UCSD-AML1 (cell line): ENCODE data around the gene GAB3.

Source experiments
- DNase-seq: peaks from one replicate; lab custom pipeline; 2025; ENCODE audit not compliant: unreplicated experiment; lab: John Stamatoyannopoulos, UW

Gene GAB3, protein sequence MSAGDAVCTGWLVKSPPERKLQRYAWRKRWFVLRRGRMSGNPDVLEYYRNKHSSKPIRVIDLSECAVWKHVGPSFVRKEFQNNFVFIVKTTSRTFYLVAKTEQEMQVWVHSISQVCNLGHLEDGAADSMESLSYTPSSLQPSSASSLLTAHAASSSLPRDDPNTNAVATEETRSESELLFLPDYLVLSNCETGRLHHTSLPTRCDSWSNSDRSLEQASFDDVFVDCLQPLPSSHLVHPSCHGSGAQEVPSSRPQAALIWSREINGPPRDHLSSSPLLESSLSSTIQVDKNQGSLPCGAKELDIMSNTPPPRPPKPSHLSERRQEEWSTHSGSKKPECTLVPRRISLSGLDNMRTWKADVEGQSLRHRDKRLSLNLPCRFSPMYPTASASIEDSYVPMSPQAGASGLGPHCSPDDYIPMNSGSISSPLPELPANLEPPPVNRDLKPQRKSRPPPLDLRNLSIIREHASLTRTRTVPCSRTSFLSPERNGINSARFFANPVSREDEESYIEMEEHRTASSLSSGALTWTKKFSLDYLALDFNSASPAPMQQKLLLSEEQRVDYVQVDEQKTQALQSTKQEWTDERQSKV

DNA sequence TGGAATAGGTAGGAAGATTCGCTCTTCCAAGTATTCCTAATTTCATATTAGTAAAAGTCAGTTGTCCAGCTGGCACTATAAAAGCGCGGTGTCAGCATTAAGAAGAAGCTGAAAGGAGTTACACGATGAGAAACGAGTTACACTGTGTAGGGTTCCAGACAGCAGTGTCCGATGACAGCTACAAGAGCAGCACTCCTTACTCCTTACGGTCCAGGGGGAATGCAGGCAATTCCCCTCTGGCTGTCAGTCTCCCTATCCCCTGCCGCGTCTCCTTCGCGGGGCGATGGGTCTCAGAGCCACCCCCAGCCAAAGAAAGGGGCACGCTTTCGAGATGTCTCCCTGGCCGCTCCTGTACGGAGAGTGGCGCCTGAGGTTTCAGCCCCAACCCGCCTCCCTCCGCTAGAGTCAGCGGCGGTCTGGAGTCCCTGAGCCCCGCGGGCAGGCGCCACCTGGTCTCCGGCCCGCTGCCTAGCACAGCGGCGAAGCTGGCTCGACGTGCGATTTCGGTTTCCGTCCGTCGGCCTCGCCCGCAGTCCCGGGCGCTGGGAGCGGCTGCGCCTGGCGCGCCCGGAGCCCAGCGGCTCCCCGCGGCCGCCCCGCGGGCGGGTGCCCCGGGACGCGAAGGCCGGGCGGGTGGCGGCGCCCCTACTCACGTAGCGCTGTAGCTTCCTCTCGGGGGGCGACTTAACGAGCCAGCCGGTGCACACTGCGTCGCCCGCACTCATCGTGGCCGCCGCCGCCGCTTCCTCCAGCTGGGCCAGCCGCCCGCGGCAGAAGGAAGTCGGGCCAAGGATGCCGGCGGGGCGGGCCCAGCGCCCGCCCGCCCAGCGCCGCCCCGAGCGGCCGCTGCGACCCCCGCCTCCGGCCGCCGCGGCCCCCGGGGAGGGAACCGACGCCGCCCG is at the start of gene GAB3:
Gene GAB3 (minus strand): TSS at position 777 of the 902 bp plus-strand sequence. CDS start 52 bp downstream, at position 725.
- DNase-seq = no peak

DNA sequence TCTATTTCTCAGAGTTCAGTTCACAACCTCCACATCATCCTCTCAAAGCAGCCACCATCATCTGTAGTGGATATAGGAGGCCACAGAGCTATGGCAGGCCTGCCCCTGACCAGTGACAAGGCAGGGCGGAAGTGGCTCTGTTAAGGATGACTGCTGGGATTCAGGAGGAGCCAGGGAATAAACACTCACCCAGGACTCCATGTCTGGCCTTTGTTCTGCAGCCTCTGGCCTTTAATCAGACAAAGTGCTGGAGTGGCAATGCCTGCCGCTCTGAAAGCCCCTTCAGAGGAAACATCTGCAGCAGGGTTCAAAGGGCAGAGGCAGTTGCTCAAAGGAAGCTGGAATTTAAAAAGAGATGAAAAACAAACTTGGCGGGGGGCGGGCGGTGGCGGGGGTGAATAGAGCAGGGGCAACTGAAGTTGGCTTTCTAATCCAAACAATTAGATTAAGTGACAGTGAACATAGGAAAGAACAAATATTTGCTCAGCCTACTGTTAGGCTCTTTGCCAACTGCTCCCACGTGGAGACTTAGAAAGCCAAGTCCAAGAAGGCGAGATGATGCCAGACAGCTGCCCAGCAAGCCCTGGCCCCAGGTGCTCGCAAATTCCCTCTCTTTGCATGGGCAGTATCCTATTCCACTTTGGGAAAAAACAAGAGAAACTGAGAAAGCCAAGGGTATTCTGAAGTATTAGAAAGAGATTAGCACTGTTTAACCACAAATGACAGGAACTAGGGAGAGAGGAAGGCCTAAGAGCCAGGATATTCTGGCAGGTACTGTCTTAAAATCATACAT is 48.9 kb upstream of the GAB3 start:
- DNase-seq = no peak

DNA sequence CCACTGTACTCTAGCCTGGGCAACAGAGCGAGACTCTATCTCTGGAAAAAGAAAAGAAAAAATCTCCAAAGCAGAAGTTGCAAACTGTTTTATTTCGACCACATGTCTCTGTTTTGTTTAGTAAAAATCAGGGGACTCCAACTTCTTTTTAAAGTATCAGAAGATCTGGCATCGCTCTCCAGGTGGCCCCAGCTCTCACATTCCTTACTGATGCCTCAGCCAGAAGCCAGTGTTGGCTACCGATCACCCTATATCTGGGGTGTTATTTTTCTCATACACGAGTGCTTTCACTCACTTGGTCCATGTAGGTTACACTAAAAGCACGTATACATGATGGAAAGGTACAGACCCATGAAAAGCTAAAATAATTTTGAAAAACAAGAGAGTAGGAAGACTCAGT is 46.1 kb upstream of the GAB3 start:
- DNase-seq = no peak

DNA sequence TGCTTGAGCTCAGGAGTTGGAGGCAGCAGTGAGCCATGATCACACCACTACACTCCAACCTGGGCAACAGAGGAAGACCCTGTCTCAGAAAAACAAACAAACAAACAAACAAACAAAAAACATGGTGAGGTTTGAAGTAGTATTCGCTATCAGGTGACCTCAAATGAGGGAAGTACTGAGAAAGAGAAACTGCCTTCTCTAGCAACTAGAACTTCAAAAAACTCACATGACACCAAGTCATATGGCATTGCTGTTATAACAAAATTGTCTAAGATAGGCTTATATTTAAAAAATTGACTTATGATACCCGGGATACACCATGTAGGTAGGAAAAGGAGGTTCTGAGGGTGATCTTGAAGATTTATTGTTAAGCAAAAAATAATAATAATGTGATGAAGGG is 44.1 kb upstream of the GAB3 start:
- no peak for DNase-seq

DNA sequence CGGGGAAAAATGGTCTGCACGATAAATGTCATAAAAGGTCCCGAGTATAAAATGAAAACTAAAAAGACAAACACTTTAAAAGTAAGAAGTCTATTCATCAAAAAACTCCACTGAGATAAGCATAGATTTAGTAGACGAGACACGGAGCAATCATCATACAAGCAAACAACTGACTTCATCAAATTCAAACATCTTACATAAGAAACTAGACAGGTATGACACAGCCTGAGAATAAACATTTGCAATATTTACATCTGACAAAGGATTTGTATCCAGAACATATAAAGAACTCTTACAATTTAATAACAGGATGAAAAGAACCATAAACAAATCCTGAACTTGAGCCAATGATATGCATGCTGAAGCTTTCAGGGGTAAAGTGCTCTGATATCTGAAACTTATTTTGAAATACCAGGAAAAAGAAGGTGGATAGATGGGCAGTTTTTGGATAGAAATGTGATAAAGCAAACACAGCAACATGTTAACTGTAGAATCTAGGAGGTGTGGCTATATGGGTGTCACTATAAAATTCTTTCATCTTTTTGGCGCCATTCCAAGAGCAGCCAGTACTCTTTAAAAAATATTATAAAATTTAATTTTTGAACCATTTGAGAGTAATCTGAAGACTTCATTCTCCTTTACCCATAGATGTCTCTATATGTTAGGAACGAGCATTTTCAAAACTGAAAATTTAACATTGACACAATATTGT is 42.4 kb upstream of the GAB3 start:
- no peak for DNase-seq

DNA sequence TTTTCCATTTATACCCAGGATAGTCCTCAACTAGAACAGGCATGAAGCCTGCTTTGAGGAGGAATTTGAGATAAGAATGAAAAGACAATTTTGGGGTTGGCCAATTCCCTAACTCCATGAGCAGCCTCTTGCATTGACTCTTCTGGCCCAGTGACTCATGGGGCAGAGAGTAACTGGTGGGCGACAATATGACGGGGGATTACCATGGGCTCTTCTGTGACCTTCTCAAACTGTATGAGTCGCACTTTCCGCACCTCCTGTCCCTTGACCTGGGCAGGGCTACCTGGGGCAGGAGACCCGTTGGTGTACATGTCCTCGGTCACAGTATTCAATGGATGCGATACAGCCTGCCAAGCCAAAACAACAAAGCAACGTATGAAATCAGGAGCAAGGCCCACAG is 41.1 kb upstream of the GAB3 start:
- no peak for DNase-seq

DNA sequence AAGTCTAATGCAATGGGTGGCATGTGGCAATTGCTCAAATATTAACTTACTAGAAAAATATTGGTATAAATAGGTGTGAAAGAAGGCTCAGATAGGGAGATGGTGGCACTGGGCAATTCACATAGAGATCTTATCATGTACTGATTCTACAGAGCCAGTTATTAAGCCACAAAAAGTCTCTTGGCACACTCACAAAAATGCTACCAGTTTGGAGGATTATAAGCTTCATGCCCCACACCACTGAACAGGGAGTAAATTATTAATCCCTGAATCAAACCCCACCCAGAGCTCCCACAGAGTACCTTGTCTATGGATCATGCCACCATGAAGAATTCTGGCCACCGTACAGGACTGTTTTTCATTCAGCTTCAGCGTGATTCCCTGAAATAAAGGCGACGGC is 40.6 kb upstream of the GAB3 start:
- no peak for DNase-seq

DNA sequence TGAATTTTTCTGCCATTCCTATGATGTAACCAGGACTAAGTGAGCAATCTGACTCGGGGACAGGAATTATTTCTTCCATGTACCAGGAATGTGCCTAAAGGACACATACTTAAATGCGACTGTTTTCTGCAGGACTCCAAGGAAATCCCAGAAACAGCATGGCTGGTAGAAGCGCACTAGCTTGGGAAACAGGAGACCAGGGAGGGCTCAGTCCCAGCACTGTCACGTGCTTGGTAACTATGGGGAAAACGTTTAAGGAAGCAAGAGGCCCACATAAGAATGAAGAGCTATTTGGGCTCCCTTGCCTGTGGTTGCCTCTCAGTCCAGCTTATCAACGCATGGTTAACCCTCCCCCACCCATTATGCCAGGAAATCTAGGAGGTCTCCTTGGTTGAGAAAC is 34.8 kb upstream of the GAB3 start:
- no peak for DNase-seq

DNA sequence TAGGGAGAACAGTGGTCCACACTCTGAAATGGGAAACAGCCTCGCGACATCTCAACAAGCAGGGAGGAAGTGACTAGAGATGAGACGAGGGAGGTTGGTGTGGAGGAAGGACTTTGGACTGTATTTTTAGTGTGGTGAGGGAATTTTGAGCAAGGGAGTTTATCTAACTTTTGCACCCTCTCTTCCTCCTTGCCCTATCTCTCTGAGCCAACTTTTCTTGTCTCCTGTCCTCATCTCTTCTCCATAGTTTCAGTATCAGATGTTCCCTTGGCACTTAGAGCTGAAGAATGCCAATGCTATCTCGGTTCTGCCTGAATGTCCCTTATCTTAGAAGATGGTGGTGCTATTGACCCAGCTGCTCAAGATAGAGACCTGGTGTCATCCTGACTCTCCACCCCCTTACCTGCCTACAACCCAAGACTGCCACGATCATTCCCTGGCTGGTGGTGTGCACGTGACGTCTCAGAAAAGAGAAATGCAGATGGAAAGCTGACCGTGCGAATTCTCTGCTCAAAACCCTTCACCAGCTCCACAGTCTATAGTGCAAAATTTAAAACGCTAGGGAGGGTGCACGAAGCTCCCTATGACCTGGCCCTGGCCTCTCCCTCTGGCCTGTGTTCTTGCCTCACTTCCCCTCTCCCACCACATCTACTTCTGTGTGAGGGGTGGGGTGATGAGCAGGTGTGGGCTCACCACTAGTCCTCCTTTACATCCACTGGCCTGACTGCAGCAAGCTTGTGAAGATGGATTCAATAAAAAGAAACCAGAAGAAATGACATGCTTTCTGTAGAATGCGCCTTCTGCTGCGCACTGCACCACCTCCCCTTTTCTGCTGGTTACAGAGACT is 33.5 kb upstream of the GAB3 start:
- DNase-seq = no peak

DNA sequence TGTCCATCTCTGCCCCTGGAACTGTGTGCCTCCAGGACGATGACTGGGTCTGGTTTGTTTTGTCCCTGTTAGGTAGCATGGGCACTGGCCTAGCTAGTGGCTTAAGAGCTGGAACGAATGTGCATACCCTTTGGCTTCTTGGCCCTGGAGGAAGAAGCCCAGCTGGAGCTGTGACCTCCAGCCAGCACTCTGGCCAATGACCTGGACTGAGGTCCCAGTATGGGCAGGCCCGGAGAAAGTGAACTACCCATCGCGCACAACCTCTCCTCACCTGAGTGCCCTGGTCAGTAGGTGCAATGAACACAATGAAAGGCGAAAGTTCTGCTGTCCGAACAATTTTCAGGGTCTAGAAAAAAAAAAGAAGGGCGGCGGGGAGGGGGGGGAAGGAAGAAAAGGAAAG is 30.1 kb upstream of the GAB3 start:
- DNase-seq = no peak

DNA sequence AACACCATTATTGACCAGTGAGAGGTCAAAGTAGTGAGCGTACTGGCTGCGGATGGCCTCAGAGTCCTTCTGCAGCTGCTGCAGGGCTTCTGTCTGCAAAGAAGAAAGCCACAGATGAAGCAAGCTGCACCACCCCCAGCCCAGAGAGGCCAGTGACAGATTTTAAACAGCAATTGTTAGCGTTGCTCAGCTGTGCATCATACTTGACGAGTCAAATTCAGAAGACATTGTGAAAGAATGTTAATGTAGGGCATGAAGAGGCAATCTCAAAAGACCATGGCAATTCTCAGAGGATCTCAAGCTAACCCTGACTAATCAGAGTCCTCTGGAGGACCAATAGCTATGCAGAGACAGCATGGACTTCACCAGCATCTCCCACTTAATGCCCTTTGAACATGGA is 28.4 kb upstream of the GAB3 start:
- no peak for DNase-seq

DNA sequence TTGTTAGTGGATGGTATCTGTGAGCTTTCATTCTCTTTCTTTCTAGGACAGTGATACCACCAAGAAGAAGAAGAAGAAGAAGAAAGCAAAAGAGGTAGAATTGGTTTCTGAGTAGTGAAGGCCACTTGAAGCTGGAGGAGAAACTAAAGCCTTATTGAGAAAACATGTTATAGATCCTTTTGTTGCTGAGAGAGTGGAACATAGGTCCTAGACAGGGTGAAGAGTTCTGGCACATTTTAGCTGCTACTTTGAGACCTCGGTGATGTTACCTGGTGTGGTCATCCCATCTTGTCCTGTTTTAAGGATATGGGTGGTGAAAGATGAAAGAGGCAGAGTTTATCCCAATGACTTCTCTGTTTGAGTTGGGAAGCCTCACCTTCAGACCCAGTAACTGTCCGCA is 25.9 kb upstream of the GAB3 start:
- no peak for DNase-seq

DNA sequence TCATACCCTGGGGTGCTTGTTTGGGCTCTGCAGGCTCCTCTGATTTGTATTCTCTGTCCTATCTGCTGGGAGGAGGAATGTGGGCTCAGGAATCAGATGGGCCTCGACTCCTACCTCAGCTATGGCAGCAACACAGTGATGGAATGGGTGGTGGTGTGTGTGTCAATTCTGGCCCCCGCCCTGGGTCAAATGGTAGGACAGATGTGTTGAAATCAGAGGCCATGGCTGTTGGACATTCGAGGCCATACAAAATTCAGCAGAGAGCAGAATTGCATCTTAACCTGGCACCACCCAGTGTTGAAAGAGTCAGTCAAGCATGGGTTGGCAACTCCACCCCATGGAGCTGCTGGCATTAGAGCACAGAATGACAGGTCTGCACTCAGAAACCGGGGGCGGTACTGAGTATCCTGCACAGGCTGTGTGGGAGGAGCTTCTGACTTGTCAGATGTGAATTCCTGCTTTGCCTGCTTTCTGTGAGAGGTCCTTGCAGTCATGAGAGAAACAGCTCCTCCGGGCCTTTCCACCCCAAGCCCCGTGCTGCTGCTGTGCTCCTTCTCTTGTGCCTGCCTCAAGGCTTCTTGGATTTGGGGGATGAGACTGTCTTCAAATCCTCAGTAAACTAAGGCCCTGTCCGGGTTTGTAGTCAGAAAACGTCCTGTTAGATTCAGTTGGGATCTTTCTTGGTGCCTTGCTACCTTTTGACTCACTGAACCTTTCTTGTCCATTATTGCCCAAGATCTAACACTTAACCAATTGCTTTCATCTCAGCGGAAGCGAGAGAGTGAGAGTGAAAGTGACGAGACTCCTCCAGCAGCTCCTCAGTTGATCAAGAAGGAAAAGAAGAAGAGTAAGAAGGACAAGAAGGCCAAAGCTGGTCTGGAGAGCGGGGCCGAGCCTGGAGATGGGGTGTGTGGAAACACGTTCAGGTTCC is 24.8 kb upstream of the GAB3 start:
- DNase-seq = no peak

DNA sequence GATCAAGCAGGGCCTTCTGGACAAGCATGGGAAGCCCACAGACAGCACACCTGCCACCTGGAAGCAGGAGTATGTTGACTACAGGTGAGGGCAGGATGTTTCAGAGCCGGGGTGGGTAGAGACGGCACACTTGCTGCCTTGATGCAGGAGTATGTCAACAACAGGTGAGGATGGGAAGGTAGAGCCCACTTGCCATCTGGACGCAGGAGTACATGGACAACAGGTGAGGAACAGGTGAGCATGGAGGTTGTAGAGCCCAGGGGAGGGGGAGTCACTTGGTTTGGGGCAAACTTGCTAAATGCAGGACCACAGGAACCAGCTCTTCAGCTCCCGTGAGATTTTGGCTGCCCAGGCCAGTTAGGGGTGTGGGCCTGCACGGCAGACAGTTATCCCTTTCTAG is 23.7 kb upstream of the GAB3 start:
- DNase-seq = no peak

DNA sequence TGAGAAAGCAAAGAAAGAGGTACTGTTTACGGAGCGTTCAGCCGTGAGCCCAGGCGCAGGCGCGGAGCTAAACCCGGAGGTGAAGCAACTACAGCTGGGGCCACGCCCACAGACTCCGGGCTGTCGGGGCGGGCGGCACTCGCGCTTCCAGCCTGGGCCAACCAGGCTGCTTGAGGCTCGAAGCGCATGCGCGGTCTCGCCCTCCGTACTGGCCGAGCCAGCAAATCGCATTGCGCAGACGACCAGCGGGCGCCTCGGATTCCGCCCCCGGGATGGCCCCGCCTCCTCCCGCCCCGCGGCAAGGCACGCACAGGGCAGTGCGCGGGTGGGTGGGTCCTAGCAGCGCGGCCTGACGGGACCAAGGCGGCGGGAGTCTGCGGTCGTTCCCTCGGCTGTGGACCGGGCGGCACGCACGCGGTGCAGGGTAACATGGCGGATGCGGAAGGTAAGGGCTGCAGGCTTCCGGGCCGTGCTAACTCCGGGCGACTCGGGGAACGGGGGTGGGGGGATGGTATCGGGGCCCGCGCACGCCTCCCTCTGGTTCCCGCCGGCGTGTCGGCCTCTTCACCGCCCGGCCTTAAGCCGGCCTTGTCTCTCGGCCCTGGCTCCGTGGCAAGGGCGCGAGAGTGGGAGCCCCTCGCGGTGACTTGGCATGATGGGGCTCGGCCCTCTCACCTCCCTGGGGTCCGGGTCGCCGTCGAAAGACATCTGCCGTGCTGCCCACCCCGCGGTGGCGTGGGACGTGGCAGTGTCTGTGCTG is 11.8 kb upstream of the GAB3 start, which contains the start of gene DKC1:
Gene DKC1 (plus strand): TSS at position 328 of the 760 bp plus-strand sequence. CDS start 102 bp downstream, at position 430.
- DNase-seq = peak; percentile 96

DNA sequence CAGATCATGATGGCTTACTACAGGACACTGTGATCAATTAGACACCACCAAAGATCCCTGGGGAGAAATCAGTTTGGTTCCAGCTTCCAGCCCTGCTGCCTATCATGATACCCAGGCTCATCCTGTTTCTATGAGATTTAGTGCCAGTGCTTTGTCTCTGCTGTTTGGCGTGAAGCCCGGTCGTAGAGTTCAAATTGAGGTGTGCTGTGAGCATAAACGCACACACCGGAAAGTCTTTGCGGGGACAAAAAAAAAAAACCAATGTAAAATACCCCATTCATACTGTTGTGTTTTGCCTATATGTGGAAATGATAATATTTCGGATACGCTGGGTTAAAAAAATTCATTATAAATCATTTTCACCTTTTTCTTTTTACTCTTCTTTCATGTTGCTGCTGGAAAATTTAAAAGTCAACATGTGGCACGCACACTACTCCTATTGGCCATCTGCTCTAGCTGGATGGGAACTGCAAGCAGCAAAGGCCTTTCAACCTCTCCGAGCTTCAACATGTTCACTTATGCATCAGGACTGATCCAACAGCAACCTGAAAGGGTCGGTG is 11.2 kb upstream of the GAB3 start:
- no peak for DNase-seq

DNA sequence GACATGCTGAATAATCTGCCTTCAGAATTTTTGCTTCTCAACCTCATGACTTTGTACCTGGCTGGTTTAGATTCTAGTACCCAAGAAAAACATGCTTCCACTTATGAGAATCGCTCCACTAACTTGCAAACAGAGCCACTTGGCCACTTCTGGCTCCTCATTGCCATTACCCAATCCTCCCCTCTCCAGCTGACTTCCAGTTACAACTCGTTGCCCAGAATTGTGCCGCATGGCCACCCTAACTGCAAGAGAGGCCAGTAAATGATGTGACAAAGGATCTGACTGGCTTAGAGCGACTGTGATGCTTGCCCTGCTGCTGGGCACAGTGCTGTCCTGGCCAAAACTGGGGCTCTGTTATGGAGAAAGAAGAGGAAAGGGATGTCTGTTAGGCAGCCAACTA is 7.8 kb upstream of the GAB3 start:
- no peak for DNase-seq
